Urinary bladder (tissue), 4 donors: Measurements from ENCODE around the gene PRKCZ. TPM values are rescaled to one million over a fixed set of nuclear protein-coding genes. Genes with fewer than 3 reads are reported as not detected.
"Not testable (repeated sequence)": the region's sequence is repeated elsewhere in the genome, so short reads cannot be mapped to it uniquely, and the experiment has no call there.

ENCODE experiments used
- DNase-seq: peaks from one replicate; pipeline ENCODE4 v3.0.0-alpha.2; 2015; ENCODE audit errors: extremely low spot score
- H3K27ac ChIP-seq: one replicate; pipeline ENCODE4 v1.5.1; 2013; ENCODE audit warnings: low read depth, mild to moderate bottlenecking, moderate library complexity
- H3K36me3 ChIP-seq: one replicate; pipeline ENCODE4 v1.6.1; 2013; ENCODE audit warnings: mild to moderate bottlenecking, moderate library complexity; ENCODE audit not compliant: insufficient read depth
- H3K4me1 ChIP-seq: one replicate; pipeline ENCODE4 v1.6.1; 2013; ENCODE audit warnings: mild to moderate bottlenecking, moderate library complexity; ENCODE audit not compliant: insufficient read depth
- H3K4me3 ChIP-seq: one replicate; pipeline ENCODE4 v1.5.1; 2013; ENCODE audit warnings: low read depth, low read length
- WGBS: extraction: QIAGEN DNeasy Blood & Tissue Kit; methylation state at CpG from one replicate; pipeline ENCODE4 v1.1.7; 2013; 5-methylcytosine and 5-hydroxymethylcytosine counted together
- polyA plus RNA-seq: library from polyadenylated mRNA; stranded (reverse); fragments of 200-250 nt; gene quantifications from one replicate; pipeline ENCODE4 v1.2.3, GENCODE V29; 2013
- total RNA-seq: library from RNA; depleted of rRNA; stranded (reverse); fragments of >200 nt; gene quantifications from one replicate; pipeline ENCODE4 v1.2.3, GENCODE V29; 2014
- donor health status: healthy with polysubstance abuse.
- donor health status: healthy.

PRKCZ gene
- total and polyA plus RNA-seq, 2 donors: 6.3 to 6.6 TPM

DNA sequence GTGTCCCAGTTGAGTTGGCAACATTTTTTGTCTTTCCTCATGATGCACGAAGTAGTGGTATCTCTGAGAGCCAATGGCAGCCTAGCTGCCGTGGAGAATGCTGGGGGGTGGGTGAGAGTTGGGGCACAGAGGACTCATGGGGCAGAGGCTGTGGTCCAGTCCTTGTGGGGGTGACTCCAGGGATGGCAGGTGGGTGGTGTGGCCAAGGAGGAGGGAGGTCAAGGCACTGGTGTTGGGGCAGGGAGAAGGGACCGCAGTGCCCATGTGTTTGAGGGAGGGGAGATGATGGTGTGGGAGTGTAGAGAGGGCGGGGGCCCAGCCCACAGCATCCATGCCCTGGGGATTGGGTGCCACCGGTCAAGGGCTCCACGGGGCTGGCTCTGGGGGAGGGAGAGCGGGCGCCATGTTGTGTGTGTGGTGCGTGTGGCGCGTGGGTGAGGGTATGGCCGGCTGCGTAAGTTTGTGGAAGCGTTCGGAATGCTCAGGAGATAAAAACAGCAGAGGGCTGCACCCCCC is 63.5 kb downstream of the PRKCZ start:
- H3K36me3 ChIP-seq: no peaks in the 10 kb centered on the region
- 91% methylated on average over 15 of the region's 15 CpGs for WGBS
- DNase-seq: no peak
- H3K27ac ChIP-seq: no peak overlapping the region
- H3K4me1 ChIP-seq: no peaks in the 10 kb centered on the region
- H3K4me3 ChIP-seq: no peak overlapping the region

DNA sequence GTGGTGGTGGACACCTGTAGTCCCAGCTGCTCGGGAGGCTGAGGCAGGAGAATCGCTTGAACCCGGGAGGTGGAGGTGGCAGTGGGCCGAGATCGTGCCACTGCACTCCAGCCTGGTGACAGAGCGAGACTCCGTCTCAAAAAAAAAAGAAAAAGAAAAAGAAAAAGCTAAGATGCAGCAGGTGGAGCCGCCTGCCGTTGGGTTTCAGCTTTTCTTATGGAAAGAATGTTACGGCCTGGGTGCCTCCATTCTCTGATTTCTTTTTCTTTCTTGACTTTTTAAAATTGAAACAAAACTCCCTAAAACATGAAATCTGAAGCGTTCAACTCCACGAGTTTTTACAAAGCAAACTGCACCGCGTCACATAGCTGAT is 64.4 kb downstream of the PRKCZ start:
- not testable (repeated sequence) for H3K36me3 ChIP-seq, H3K4me1 ChIP-seq, H3K27ac ChIP-seq, DNase-seq, H3K4me3 ChIP-seq
- 85% methylated on average over 14 of the region's 14 CpGs for WGBS

DNA sequence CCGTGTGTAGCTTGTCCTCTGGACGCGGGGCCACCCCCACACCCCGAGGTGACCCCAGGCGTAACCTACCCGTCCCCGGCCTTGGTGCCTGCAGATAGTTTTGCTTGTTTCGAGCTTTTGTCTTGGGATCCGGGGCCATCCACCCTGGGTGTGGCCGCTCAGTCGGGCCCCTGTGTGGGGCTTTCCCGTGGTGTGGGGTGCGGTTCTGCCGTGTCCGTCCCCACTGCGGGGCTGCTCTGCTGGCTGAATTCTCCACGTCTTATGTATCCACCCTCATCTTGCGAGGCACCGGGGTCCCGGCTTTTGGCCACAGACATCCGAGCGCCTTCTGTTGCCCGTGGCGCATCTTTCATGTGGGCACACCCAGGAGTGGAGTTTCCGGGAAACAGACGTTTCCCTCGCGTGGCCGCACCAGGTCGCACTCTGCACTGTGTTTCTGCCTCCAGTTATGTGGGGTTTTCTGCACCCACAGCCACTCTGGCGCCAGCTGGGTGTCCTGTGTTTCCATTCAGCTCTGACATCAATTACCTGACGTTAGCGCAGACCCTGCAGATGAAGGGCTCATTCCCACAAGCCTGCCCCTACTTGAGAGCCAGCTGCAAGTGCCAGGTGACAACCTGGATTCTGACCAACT is 64.9 kb downstream of the PRKCZ start:
- Histone ChIP-seq H3K4me3 (no peak overlapping the region), H3K36me3 (no peaks in the 10 kb centered on the region), H3K27ac (no peak overlapping the region), H3K4me1 (no peaks in the 10 kb centered on the region)
- DNase-seq: no peak
- 81% methylated on average over 33 of the region's 33 CpGs for WGBS

DNA sequence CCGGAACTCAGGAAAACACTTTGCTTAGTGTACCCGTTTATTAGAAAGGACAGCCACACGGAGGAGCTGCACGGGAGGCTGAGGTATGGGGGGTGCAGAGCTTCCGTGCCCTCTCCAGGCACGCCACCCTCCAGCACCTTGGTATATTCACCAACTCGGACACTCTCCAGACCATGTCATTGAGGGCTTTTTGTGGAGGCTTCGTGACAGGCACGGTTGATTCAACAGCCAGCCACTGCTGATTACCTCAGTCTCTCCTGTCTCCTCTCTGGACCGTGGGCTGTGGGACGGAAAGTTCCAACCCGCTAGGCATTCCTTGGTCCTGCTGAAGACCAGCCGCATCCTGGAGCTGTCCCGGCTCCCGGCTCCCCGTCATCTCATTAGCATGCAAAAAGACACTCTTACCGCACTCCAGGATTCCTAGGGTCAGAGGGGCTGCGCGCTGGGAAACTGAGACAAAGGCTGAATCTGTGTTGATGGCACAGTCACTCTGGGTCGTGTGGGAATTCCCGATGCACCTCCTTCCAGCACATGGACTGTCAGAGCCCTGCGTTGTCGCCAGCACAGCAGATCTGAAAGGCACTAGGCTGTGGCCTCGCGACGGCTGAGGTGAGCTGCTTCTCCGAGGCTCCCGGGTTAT is 65.6 kb downstream of the PRKCZ start:
- 20% methylated on average over 28 of the region's 28 CpGs for WGBS

DNA sequence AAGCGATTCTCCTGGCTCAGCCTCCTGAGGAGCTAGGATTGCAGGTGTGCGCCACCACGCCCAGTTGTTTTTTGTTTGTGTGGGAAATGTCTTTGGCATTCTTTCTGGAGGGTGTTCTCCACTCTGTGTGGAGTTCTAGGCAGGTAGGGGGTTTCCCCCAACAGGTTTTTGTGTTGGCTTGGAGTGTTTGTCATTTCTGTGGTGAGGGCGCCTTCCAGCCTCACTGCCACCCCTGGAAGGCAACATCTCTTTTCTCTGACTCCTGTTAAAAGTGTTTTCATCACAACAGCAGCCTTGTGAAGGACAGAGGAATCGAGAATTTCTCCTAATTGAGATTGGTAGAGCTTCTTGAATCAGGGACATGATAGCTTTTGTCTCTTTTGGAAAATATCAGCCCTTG is 69.7 kb downstream of the PRKCZ start:
- WGBS: 94% methylated on average over 5 of the region's 5 CpGs
- H3K27ac ChIP-seq: no peak overlapping the region
- DNase-seq: no peak
- H3K36me3 ChIP-seq: no peaks in the 10 kb centered on the region
- no peaks in the 10 kb centered on the region for H3K4me1 ChIP-seq
- no peak overlapping the region for H3K4me3 ChIP-seq

More for the DNA sequence above, 65.6 kb downstream of the PRKCZ start:
- no peaks in the 10 kb centered on the region for H3K4me1 ChIP-seq
- no peak overlapping the region for H3K4me3 ChIP-seq
- H3K27ac ChIP-seq: no peak overlapping the region
- no peaks in the 10 kb centered on the region for H3K36me3 ChIP-seq
- DNase-seq: no peak

DNA sequence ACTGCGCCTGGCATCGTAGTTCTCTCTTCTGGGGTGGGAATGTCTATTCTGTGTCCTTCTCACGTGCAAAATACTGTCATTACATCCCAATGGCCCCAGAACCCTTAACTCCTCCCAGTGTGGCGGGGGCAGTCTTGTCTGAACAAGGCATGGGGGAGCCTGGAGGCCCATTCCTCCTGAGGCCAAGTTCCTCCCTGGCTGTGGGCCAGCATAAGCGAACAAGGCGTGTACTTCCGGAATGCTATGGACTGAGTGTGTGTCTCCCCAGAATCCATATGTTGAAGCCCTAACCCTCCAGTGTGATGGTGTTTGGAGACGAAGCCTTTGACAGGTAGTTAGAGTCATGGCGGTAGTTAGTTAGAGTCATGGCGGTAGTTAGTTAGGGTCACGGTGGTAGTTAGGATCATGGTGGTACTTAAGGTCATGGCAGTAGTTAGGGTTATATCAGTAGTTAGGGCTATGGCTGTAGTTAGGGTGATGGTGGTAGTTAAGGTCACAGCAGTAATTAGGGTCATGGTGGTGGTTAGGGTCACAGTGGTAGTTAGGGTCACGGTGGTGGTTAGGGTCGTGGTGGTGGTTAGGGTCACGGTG is 71.0 kb downstream of the PRKCZ start:
- WGBS: 76% methylated on average over 14 of the region's 14 CpGs
- no peak for DNase-seq
- H3K27ac ChIP-seq: no peak overlapping the region
- H3K4me1 ChIP-seq: no peaks in the 10 kb centered on the region
- no peak overlapping the region for H3K4me3 ChIP-seq
- H3K36me3 ChIP-seq: no peaks in the 10 kb centered on the region

DNA sequence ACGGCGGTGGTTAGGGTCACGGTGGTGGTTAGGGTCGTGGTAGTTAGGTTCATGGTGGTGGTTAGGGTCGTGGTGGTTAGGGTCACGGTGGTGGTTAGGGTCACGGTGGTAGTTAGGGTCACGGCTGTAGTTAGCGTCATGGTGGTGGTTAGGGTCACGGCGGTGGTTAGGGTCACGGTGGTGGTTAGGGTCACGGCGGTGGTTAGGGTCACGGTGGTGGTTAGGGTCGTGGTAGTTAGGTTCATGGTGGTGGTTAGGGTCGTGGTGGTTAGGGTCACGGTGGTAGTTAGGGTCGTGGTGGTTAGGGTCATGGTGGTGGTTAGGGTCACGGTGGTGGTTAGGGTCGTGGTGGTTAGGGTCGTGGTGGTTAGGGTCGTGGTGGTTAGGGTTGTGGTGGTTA is 71.6 kb downstream of the PRKCZ start:
- WGBS: 50% methylated on average over 15 of the region's 23 CpGs
- not testable (repeated sequence) for H3K36me3 ChIP-seq, H3K4me1 ChIP-seq, DNase-seq, H3K27ac ChIP-seq, H3K4me3 ChIP-seq

DNA sequence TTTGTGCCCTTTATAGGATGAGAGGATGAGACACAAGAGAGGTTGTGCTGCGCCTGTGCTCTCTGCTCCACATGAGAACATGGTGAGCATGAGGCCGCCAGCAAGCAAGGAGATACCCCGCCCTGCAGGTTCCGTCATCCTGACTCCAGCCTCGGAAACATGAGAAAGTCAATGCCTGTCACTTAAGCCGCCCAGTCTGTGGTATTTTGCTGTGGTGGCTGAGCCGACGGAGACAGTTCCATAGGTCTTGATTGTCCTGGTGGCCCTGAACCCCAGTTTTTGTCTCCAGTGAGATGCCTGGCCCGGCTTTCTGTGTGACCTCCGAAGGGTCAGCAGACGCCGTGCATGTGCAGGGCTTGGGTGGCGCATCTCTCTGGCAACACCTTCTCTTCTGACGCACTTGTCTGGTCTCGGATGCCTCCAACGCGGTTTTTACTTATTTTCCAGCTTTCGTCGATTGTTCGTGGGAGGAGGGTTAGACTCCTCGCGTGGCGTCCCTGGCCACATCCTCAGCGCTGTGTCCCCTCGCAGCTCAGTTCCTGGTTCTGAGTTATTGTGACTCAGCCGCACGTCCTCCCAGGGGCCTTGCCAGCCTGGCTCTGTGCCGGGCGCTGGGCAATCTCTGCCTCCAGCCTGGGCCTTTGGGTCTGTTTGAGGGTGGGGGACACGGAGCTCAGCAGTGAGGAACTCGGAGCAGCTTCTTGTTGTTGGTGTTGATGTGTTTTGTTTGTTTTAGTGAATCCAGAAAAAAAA is 74.4 kb downstream of the PRKCZ start:
- Histone ChIP-seq H3K36me3 (no peaks in the 10 kb centered on the region), H3K27ac (no peak overlapping the region), H3K4me3 (no peak overlapping the region), H3K4me1 (no peaks in the 10 kb centered on the region)
- 88% methylated on average over 31 of the region's 31 CpGs for WGBS
- no peak for DNase-seq

DNA sequence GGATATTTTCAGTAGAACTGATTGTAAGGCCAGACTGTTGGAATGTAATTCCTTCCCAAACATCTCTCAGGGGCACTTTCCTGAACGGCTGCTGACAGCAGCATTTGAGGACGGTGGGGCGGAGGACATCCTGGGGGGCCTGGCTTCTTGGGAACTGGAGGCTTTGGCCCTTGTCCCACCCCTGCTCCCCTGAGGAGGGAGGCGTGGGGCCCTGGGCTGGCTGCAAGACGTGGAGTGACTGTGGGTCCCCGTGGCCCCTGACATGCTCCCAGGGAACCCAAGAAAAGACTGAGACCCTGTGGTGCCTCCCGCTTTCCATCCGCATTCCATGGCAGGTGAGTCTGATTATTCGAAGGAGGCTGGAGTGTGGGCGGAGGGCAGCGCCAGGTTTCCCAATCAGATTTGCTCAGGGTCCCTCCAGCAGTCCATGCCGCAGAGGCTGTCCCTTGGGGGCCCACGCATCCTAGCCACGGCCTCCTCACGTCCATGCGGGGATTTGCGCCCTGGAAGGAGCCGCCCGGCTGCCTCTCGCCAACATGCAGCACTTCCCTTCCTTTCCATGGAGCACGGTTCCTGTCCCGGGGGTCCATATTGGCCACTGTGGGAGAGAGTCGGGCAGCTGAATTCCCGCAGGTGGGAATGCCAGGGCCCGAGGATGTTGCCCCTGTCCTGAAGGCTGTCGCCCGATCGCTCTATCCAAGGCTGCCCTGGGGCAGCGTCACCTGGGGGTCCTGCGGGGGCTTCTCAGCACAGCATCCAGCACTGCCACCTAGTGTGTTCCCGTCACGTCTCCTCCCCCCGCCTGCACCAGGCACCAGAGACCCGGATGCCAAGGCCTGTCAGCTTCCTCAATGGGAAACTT is 75.4 kb downstream of the PRKCZ start:
- 80% methylated on average over 34 of the region's 34 CpGs for WGBS
- Histone ChIP-seq H3K4me3 (no peak overlapping the region), H3K36me3 (no peaks in the 10 kb centered on the region), H3K27ac (no peak overlapping the region), H3K4me1 (no peaks in the 10 kb centered on the region)
- no peak for DNase-seq

DNA sequence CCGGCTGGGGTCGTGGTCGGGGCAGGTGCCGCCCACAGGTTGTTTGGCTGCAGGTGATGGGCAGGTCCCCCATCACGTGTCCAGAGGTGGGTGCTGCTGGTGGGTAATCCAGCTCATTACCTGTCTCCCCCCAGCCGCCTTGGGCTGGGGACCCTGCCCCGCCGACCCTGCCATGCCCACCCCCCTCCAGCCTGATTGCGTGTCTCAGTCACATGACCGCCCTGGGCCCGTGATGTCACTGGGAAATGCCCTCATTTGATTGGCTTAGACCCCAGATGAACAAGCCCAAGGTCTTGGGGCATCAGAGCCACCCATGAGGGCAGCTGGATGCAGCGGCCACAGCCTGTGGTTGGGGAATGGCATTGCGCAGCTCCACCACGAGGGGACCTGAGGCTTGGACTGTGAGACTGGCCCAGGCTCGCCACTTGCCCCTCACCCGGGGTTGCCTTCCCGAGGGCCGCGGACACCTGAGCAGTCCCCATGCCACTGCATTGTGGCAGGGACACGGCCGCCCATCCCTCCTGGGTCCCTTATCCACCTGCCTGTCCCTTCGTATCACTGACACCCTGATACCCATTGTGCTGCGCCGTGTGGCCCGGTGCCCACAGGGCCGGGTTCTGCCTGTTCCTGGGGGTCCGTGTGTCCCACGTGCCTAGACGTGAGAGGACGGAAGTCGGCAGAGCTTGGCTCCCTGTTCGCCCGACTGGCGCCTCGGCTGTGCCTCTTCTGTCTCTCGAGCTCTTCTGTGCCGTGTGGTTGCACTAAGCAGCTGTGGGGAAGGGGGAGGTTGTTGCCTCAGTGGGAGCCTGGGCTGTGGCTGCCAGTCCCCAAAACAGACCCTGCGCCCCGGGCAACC is 76.3 kb downstream of the PRKCZ start:
- H3K4me3 ChIP-seq: no peak overlapping the region
- no peak for DNase-seq
- H3K27ac ChIP-seq: no peak overlapping the region
- no peaks in the 10 kb centered on the region for H3K4me1 ChIP-seq
- 87% methylated on average over 39 of the region's 39 CpGs for whole genome bisulfite sequencing
- no peaks in the 10 kb centered on the region for H3K36me3 ChIP-seq

DNA sequence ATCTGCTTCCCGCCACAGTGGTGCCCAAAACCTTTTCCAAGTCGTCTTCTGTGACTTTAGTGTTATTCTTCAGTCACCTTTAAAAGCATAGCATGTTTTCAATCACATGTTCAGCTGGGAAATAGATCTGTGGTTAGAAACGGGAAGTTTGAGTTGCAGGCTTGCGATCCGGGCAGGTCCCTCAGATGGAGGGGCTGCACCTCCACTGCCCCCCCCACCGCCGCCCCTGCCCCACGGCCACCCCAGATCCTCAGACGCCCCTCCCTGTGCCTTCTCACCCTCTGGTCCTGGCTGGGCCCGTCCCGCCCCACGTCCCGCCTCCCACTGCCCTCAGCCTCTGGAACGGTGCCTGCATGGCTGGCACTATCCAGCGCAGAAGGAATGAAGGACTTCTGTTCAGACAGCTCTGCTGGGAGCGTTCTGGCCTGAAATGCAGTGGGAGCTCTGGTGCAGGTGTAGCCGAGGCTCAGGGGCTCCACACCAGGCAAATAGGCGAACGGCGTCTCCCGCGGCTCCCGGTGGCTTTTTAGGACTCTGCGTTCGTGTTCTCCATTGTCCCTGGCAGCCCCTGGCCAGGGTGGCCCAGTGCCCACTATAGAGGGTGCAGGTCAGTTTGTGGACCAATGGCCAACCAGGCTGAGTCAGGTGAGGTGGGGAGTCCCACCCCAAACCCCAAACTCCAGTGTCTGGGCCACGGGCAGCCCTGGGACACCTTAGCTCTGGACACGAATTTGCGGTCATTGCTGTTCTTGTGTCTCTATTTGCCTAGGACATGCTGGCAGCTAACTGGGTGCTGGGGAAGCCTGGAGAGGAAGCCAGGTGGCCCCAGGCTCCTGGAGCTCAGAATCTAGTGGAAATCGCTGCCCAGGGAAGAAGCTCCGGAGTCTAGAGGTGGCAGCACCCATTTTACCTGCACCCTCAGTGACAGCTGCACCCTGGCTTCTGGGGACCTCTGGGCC is 77.3 kb downstream of the PRKCZ start:
- 74% methylated on average over 30 of the region's 30 CpGs for WGBS
- Histone ChIP-seq H3K4me3 (no peak overlapping the region), H3K27ac (no peak overlapping the region), H3K4me1 (no peaks in the 10 kb centered on the region), H3K36me3 (no peaks in the 10 kb centered on the region)
- DNase-seq: no peak
